MV-4-11 (cell line): Measurements from ENCODE around the gene SIRT6.
A peak's percentile ranks its signal among the peaks of the same experiment; 100 is the strongest.
"Not testable (repeated sequence)": the region's sequence is repeated elsewhere in the genome, so short reads cannot be mapped to it uniquely, and the experiment has no call there.

ENCODE experiments used
- DNase-seq: peaks from one replicate; lab custom pipeline; 2025; lab: John Stamatoyannopoulos, UW

The SIRT6 gene

DNA sequence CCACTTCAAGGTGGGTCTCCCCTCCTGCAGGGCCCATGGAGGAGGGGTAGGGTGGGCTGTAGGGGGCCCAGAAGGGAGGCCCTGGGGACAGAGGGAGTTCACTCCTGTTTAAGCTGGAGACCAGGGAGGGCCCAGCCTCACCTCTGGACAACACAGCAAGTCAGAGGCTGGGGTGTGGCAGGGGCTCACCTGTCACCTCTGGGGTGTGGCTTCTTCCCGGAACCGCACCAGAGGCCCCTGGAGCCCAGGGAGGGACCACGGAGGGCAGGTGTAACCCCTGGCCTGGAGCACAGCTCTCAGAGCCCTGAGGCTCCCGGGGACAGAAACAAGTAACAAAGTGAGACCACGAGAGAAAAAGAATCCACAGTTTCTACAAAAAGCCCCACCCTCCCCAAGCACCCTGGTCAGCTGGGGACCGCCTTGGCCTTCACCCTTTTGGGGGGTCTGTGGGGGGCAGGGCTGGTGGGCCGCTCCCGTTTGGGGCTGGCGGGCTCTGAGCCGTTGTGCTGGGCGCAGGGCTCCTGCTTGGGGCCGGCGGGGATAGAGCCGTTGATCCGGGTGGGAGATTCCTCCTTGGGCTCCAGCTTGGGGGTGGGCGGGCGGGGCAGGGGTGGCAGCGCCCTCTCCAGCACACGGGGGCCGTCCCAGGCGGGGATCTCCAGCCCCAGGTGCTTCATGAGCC is 8.0 kb downstream of the SIRT6 start:
- DNase-seq: no peak

GRCh38 chr19:4173479-4174212 is 8.7 kb downstream of the SIRT6 start:
- DNase-seq: no peak

DNA sequence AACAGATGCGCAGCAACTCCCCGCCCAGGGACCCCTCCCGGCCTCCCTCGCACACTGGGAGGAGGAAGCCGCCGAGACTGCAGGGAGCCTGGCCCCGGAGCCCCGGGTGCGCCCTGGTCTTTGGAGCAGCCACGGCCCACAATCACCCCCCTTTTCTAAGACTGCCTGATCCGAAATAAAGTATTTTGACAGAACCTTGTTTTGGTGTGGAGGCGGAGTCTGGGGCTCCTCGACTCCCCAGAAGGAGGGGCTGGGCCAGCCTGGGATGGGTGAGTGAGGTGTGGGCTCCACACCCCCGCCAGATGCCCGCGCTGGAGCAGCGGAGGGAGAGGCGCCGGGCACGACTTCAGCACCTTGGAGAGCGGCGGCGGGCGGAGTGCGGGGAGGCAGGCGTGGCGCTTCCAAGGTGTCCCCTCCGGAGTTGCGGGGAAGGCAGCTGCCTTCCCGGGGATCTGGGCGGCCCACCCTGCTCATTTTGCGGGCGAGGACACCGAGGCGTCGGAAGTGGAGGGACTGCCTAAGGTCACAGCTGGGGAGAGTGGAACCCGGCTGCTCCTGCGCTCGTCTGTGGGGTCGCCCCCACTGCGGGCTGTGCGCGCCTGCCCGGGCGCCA is 9.4 kb downstream of the SIRT6 start:
- DNase-seq: peak; percentile 19

- no peak for DNase-seq
Observed at GRCh38 chr19:4171676-4172075, 10.7 kb downstream of the SIRT6 start.

DNA sequence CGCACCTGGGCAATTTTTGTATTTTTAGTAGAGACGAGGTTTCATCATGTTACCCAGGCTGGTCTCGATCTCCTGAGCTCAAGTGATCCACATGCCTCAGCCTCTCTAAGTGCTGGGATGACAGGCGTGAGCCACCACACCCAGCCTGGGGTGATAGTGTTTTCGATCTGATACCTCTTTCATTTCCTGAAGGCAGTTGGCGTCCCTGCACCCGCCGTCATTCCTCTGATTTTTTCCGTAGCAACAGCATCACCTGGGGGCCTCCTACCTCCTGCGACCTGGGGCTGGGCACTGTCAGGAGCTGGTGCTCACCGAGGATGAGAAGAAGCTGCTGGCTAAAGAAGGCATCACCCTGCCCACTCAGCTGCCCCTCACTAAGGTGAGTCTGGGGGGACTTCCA is 18.1 kb downstream of the SIRT6 start:
- DNase-seq: no peak

DNA sequence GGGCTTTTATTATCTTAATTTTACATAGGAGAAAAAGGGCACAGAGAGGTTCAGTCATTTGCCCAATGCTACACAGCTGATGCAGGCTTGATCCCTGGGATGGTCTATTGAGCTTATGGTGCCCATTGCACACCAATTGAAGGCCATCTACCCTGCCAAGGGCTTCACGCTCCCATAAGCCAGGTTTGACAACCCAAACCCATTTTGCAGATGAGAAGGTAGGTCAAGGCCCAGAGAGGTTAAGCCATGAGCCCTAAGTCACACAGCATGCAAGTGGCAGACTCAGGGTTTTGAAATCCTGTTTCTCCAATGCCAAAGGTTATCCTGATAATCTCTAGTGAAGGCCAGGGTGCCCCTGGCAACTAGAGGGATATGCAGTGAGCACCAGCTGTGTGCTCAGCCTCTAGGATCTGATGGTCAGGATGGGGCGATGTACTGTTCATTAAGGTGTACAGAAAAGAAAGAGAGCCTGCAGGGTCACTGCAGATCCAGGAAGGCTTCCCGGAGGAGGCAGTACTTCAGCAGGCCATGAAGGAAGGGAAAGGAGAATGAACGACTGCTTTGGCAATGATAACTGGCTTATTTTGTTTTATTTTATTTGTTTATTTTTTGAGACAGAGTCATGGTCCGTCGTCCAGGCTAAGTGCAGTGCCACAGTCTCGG is 20.8 kb downstream of the SIRT6 start:
- no peak for DNase-seq

- DNase-seq: not testable (repeated sequence)
Observed at GRCh38 chr19:4157971-4158370, 24.4 kb downstream of the SIRT6 start.

DNA sequence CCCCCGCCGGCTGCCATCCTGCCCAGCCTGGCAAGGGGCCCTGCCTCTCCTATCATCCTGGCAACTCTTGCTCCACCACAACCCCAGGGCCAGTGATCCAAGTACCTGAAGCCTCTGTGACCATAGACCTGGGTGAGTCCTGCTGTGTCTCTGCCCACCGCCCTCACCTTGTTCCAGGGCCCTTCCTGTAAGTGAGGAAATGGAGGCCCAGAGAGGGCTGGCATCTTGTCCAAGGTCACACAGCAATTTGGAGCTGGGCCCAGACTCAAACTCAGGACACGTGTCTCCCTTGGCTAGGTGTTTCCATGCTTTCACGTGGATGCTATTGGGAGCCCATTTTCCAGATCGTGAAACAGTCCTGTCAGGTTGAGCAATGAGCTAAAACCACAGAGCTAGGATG is 25.2 kb downstream of the SIRT6 start:
- no peak for DNase-seq

DNA sequence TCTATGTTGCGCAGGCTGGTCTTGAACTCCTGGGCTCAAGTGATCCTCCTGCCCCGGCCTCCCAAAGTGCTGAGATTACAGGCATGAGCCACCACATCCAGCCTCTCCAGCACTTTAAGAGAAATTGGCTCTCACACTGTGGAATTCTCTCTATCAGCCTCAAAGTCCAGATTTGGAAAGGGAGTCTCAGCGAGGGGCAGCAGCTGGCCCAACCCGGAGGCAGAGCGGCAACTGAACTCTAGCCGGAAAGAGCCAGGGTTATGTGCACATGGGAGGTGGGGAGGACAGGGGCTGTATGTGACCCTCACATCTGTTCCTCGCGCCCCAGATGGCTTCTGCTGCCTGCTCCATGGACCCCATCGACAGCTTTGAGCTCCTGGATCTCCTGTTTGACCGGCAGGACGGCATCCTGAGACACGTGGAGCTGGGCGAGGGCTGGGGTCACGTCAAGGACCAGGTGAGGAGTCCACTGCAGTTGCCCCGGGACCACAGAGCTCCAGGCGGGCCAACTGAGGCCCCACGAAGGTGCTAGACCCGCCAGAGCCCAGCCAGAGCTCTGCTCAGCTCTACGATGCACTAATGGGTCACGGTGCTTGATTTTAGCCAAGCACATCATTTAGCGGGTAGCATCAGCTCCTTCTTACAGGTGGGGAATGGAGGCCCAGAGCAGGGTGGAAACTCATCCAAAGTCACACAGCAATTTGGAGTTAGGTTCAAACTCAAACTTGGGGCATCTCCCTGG is 27.6 kb downstream of the SIRT6 start:
- no peak for DNase-seq

DNA sequence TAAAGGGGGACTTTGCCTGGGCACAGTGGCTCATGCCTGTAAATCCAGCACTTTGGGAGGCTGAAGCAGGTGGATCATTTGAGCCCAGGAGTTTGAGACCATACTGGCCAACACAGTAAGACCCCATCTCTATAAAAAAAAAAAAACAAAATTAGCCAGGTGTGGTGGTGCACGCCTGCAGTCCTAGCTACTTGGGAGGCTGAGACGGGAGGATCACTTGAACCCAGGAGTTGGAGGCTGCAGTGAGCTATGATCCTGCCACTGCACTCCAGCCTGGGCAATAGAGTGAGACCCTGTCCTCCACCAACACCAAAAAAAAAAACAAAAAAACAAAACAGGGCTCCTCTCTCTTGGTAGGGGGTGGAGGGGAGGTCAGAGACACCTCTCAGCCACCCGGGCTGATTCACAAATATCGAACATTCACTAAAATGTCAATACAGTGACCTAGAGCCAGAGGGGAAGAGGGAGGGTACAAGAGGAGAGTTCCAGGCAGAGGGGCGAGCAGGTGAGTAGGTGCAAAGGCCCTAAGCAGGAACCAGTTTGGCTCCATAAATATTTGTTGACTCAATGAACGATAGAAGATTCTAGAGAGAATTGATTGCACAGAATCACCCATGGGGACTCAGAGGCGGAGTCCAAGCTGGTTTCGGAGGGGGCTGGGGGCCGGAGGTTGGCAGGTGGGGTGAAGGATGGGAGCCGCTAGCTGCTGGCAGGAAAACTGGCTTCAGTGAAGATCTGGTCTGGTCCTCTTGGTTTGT is 29.9 kb downstream of the SIRT6 start:
- DNase-seq: no peak

GRCh38 chr19:4151623-4152022 is 30.7 kb downstream of the SIRT6 start:
- no peak for DNase-seq

- DNase-seq: no peak
Observed at GRCh38 chr19:4149518-4150288, 32.7 kb downstream of the SIRT6 start.

DNA sequence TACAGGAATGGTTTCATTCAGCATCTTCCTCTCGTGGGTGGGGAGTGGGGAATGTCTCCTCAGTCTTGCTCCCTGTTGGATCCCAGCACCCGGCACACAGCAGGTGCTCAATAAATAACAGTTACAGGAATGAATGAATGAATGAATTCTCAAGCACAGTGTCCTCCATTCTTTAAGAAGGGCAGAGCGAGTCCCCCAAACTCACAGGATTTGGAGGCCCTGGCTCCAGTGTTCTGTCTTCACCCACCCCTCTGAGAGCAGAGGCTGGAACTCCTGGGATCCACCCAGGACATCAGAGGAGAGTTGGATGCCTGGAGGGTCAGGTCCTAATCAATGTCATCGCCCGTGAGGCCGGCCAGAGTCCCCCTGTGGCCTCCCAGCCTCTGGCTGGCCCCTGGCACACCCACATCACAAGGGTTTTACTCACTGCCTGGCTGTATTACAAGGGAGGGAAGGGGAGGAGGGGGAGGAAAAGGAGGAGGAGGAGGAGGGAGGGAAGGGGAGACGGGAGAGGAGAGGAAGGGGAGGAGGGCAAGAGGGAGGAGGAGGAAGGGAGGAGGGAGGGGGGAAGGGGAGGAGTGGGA is 37.6 kb downstream of the SIRT6 start:
- DNase-seq: no peak

GRCh38 chr19:4142916-4143315 is 39.4 kb downstream of the SIRT6 start:
- DNase-seq: not testable (repeated sequence)

DNA sequence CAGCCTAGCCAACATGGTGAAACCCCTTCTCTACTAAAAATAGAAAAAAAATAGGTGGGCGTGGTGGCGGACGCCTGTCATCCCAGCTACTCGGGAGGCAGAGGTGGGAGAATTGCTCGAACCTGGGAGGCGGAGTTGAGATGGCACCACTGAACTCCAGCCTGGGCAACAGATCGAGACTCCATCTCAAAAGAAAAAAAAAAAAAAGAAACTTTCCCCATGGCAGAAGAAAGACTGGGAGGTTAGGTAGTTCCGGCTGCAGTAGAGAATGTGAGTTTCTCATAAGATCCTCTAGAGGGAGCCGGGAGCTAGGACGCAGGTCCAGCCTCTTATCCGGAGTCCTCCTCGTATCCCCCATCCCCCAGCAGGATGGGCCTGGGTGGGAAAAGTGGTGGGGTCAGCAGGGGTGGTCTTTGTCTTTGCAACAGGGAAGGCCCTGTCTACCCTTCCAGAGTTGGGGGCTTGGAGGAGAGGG is 42.1 kb downstream of the SIRT6 start:
- peak; percentile 70 for DNase-seq

DNA sequence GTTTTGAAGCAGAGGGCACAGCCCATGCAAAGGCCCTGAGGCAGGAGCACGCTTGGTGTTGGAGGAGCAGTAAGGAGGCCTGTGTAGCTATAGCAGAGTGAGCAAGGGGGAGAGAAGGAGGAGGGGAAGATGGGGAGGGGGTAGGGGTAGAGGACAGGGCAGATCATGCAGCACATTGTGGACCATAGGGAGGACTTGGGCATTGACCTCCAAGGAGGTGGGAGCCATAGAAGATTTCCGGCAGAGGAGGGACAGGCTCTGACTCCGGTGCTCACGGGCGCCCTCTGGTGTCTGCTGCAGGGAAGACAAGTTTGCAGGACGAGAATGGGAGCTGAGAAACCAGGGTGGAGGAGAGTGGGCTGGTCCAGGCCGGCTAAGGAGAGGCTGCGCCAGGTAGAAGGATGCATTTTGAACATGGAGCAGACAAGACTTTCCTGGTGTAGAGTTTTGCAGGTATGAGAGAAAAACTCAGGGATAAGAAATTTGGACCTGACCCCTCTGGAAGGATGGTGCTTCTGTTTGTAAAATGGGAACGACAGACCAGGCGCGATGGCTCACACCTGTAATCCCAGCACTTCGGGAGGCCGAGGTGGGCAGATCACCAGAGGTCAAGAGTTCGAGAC is 42.6 kb downstream of the SIRT6 start:
- DNase-seq: peak; percentile 64

DNA sequence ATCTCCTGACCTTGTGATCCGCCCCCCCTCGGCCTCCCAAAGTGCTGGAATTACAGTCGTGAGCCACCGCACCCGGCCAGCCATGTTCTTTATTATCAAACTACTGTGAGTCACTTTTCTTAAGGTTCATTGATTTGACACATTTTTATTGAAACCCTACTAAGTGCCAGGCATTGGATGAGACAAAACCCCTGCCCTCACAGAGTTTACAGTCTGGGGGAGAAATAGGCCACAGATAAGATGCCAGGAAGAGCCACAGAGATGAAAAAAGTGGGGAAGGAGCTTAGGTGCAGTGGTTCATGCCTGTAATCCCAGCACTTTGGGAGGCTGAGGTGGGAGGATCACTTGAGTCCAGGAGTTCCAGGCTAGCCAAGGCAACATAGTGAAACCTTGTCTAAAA is 43.9 kb downstream of the SIRT6 start:
- no peak for DNase-seq

DNA sequence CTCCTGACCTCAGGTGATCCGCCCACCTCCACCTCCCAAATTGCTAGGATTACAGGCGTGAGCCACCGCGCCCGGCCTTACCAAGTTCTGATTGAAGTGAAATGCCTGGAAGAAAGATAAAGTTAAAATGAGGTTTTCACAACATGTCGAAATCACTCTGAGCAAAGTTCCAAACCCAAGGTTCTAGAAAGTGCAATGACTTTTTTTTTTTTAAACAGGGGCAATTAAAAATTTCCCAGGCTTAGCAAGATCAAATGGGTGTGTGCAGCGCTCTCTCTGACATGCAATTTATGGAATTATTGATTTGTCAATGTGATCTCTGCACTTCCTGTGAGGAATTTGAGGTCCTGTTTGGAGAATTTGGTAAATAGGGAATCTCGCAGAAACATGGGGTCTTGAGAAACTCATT is 45.7 kb downstream of the SIRT6 start:
- DNase-seq: no peak

- not testable (repeated sequence) for DNase-seq
Observed at GRCh38 chr19:4135386-4135785, 47.0 kb downstream of the SIRT6 start.

- no peak for DNase-seq
Observed at GRCh38 chr19:4134351-4134750, 48.0 kb downstream of the SIRT6 start.
